Naive thymus-derived CD8-positive, alpha-beta T cell (primary cell): ENCODE results near the gene CTTN. TPM values are rescaled to one million over a fixed set of nuclear protein-coding genes. Genes with fewer than 3 reads are reported as not detected.

Source experiments
- ATAC-seq, 2 donors: fragments of 150-1000 bp; cut with Tn5 transposase in 1 of 2; sonication (Bioruptor Pico), chemical (Tn5 transposase) in 1 of 2; 1 replicate in 1 of 2; 2 replicates in 1 of 2; pipeline ENCODE4 v1.10.0; 2021; ENCODE audit warnings: mild to moderate bottlenecking in 2 of 2, moderate library complexity in 2 of 2
- POLR2A ChIA-PET: fragments of 350-600 bp; sonication (Branson Sonifier 250); formaldehyde crosslinking; loops from one replicate; lab custom pipeline; 2021; ENCODE audit warnings: antibody characterized with exemption; lab: Charles Lee
- DNase-seq, 10 donors: peaks; one replicate each; pipeline versions ENCODE4 v3.0.0 to v3.0.0-alpha.2; 2020 to 2022
- H3K27ac Mint-ChIP-seq, 10 donors: one replicate each; pipeline ENCODE4 v1.8.0; 2020 to 2022; ENCODE audit warnings: mild to moderate bottlenecking in 10 of 10, mixed read lengths in 10 of 10, moderate library complexity in 4 of 10, inconsistent platforms in 1 of 10
- H3K27me3 Mint-ChIP-seq, 5 donors: one replicate each; pipeline ENCODE4 v1.8.0; 2021 to 2022; ENCODE audit warnings: mixed read lengths in 5 of 5
- H3K36me3 Mint-ChIP-seq, 3 donors: one replicate each; pipeline ENCODE4 v1.8.0; 2020 to 2022; ENCODE audit warnings: mixed read lengths in 3 of 3, mild to moderate bottlenecking in 2 of 3, inconsistent platforms in 1 of 3
- H3K4me1 Mint-ChIP-seq, 4 donors: one replicate each; pipeline ENCODE4 v1.8.0; 2021 to 2022; ENCODE audit warnings: mixed read lengths in 4 of 4
- H3K4me3 Mint-ChIP-seq, 10 donors: one replicate each; pipeline ENCODE4 v1.8.0; 2020 to 2022; ENCODE audit warnings: mild to moderate bottlenecking in 10 of 10, mixed read lengths in 10 of 10, moderate library complexity in 6 of 10, inconsistent platforms in 1 of 10
- H3K9me3 Mint-ChIP-seq, 9 donors: one replicate each; pipeline ENCODE4 v1.8.0; 2020 to 2022; ENCODE audit warnings: mixed read lengths in 9 of 9, mild to moderate bottlenecking in 3 of 9, inconsistent platforms in 1 of 9, moderate library complexity in 1 of 9
- polyA plus RNA-seq, 3 donors: library from polyadenylated mRNA; unstranded; fragments of 300-500 nt; fragmentation: Illumina TruSeq; gene quantifications; one replicate each; pipeline ENCODE4 v1.2.3, GENCODE V29; 2021
- total RNA-seq, 8 experiments: library from RNA in 2 of 8; stranded (reverse) in 2 of 8; gene quantifications; one replicate each; pipeline ENCODE4 v1.2.3 and lab custom pipeline; 2021 to 2026

Gene CTTN
- total and polyA plus RNA-seq, 5 experiments from 2014 or later = 0.16 TPM; not detected in 4

GRCh38 chr11:70364745-70365543 lies 33.4 kb upstream of the CTTN start:
- DNase-seq (peak in 7 of 10 donors; percentile 12 to 68 (median 41)), ATAC-seq (peak; percentile 84 to 85)
- H3K36me3 Mint-ChIP-seq = peaks cover 9 to 67% (median 35%) of the 10 kb centered on the region in 3 donors
- POLR2A ChIA-PET = no interaction called here
- peak overlapping the region; percentile 60 to 81 (median 70) for H3K4me3 Mint-ChIP-seq
- peak overlapping the region in 6 of 10 donors; percentile 6 to 77 (median 37) for H3K27ac Mint-ChIP-seq
- H3K9me3 Mint-ChIP-seq = no peaks in the 10 kb centered on the region
- peaks cover 16 to 33% (median 25%) of the 10 kb centered on the region in 4 donors for H3K4me1 Mint-ChIP-seq
- no peaks in the 10 kb centered on the region for H3K27me3 Mint-ChIP-seq

GRCh38 chr11:70365544-70365927 lies 32.8 kb upstream of the CTTN start:
- POLR2A ChIA-PET = no interaction called here
- Mint-ChIP-seq H3K9me3 (no peaks in the 10 kb centered on the region), H3K27me3 (no peaks in the 10 kb centered on the region), H3K27ac (peak overlapping the region in 4 of 10 donors; percentile 6 to 77 (median 49)), H3K36me3 (peaks cover 7 to 71% (median 31%) of the 10 kb centered on the region in 3 donors), H3K4me1 (peaks cover 16 to 34% (median 26%) of the 10 kb centered on the region in 4 donors), H3K4me3 (peak overlapping the region; percentile 31 to 81 (median 70))
- no peak for DNase-seq
- peak in 1 of 2 donors; percentile 29 for ATAC-seq

- no peak for ATAC-seq
- H3K4me1 Mint-ChIP-seq = peaks cover 19 to 38% (median 32%) of the 10 kb centered on the region in 4 donors
- H3K27me3 Mint-ChIP-seq = no peaks in the 10 kb centered on the region
- POLR2A ChIA-PET = no interaction called here
- peaks cover 0 to 11% (median 0%) of the 10 kb centered on the region in 9 donors for H3K9me3 Mint-ChIP-seq
- H3K27ac Mint-ChIP-seq = peak overlapping the region in 1 of 10 donors; percentile 72
- peaks cover 0 to 61% (median 27%) of the 10 kb centered on the region in 3 donors for H3K36me3 Mint-ChIP-seq
- DNase-seq = no peak
- peak overlapping the region in 1 of 10 donors; percentile 2 for H3K4me3 Mint-ChIP-seq
Measured at GRCh38 chr11:70367071-70367470, 31.3 kb upstream of the CTTN start.

- H3K27me3 Mint-ChIP-seq = no peaks in the 10 kb centered on the region
- peaks cover 0 to 11% (median 0%) of the 10 kb centered on the region in 9 donors for H3K9me3 Mint-ChIP-seq
- no peak for DNase-seq
- H3K36me3 Mint-ChIP-seq = peaks cover 0 to 64% (median 32%) of the 10 kb centered on the region in 3 donors
- POLR2A ChIA-PET = no interaction called here
- peaks cover 17 to 38% (median 27%) of the 10 kb centered on the region in 4 donors for H3K4me1 Mint-ChIP-seq
- no peak overlapping the region for H3K4me3 Mint-ChIP-seq
- ATAC-seq = no peak
- no peak overlapping the region for H3K27ac Mint-ChIP-seq
Measured at GRCh38 chr11:70368961-70369360, 29.4 kb upstream of the CTTN start.

GRCh38 chr11:70371241-70371640 lies 27.1 kb upstream of the CTTN start:
- Mint-ChIP-seq H3K27ac (no peak overlapping the region), H3K36me3 (peaks cover 0 to 72% (median 34%) of the 10 kb centered on the region in 3 donors), H3K27me3 (no peaks in the 10 kb centered on the region), H3K9me3 (peaks cover 0 to 11% (median 0%) of the 10 kb centered on the region in 9 donors), H3K4me3 (no peak overlapping the region), H3K4me1 (peaks cover 4 to 16% (median 8%) of the 10 kb centered on the region in 4 donors)
- DNase-seq = no peak
- POLR2A ChIA-PET = no interaction called here
- no peak for ATAC-seq

GRCh38 chr11:70372076-70372475 lies 26.3 kb upstream of the CTTN start:
- Mint-ChIP-seq H3K9me3 (peaks cover 0 to 11% (median 0%) of the 10 kb centered on the region in 9 donors), H3K36me3 (peaks cover 0 to 77% (median 37%) of the 10 kb centered on the region in 3 donors), H3K4me3 (no peak overlapping the region), H3K27me3 (no peaks in the 10 kb centered on the region), H3K27ac (no peak overlapping the region), H3K4me1 (peaks cover 4 to 9% (median 7%) of the 10 kb centered on the region in 4 donors)
- no peak for ATAC-seq
- POLR2A ChIA-PET = no interaction called here
- DNase-seq = no peak

GRCh38 chr11:70376621-70377020 lies 21.7 kb upstream of the CTTN start:
- Mint-ChIP-seq H3K27me3 (no peaks in the 10 kb centered on the region), H3K4me3 (no peak overlapping the region), H3K9me3 (peaks cover 0 to 2% (median 0%) of the 10 kb centered on the region in 9 donors), H3K27ac (no peak overlapping the region), H3K36me3 (peaks cover 0 to 82% (median 34%) of the 10 kb centered on the region in 3 donors), H3K4me1 (no peaks in the 10 kb centered on the region)
- POLR2A ChIA-PET = no interaction called here
- no peak for ATAC-seq
- DNase-seq = no peak

- no peaks in the 10 kb centered on the region for H3K9me3 Mint-ChIP-seq
- no peak overlapping the region for H3K27ac Mint-ChIP-seq
- POLR2A ChIA-PET = no interaction called here
- no peaks in the 10 kb centered on the region for H3K4me1 Mint-ChIP-seq
- ATAC-seq (no peak), DNase-seq (no peak)
- H3K27me3 Mint-ChIP-seq = no peaks in the 10 kb centered on the region
- H3K4me3 Mint-ChIP-seq = no peak overlapping the region
- H3K36me3 Mint-ChIP-seq = peaks cover 0 to 86% (median 33%) of the 10 kb centered on the region in 3 donors
Measured at GRCh38 chr11:70377645-70378044, 20.7 kb upstream of the CTTN start.

GRCh38 chr11:70378506-70379134 lies 19.7 kb upstream of the CTTN start:
- no peaks in the 10 kb centered on the region for H3K27me3 Mint-ChIP-seq
- DNase-seq (no peak), ATAC-seq (no peak)
- H3K4me1 Mint-ChIP-seq = no peaks in the 10 kb centered on the region
- H3K27ac Mint-ChIP-seq = no peak overlapping the region
- no peaks in the 10 kb centered on the region for H3K9me3 Mint-ChIP-seq
- H3K4me3 Mint-ChIP-seq = no peak overlapping the region
- H3K36me3 Mint-ChIP-seq = peaks cover 0 to 84% (median 27%) of the 10 kb centered on the region in 3 donors
- POLR2A ChIA-PET = no interaction called here

- Mint-ChIP-seq H3K36me3 (peaks cover 0 to 77% (median 32%) of the 10 kb centered on the region in 3 donors), H3K9me3 (peaks cover 0 to 3% (median 0%) of the 10 kb centered on the region in 9 donors), H3K27ac (no peak overlapping the region), H3K4me3 (no peak overlapping the region), H3K4me1 (no peaks in the 10 kb centered on the region), H3K27me3 (no peaks in the 10 kb centered on the region)
- no peak for ATAC-seq
- DNase-seq = no peak
- POLR2A ChIA-PET = no interaction called here
Measured at GRCh38 chr11:70381350-70381749, 17.0 kb upstream of the CTTN start.

GRCh38 chr11:70381872-70382861 lies 16.2 kb upstream of the CTTN start:
- POLR2A ChIA-PET = no interaction called here
- Mint-ChIP-seq H3K4me3 (no peak overlapping the region), H3K27ac (peak overlapping the region in 1 of 10 donors; percentile 57), H3K27me3 (no peaks in the 10 kb centered on the region), H3K4me1 (no peaks in the 10 kb centered on the region), H3K9me3 (peaks cover 0 to 3% (median 0%) of the 10 kb centered on the region in 9 donors), H3K36me3 (peaks cover 0 to 69% (median 29%) of the 10 kb centered on the region in 3 donors)
- ATAC-seq = no peak
- no peak for DNase-seq
